ENCODE results near the gene ANKUB1.

ANKUB1 gene

DNA sequence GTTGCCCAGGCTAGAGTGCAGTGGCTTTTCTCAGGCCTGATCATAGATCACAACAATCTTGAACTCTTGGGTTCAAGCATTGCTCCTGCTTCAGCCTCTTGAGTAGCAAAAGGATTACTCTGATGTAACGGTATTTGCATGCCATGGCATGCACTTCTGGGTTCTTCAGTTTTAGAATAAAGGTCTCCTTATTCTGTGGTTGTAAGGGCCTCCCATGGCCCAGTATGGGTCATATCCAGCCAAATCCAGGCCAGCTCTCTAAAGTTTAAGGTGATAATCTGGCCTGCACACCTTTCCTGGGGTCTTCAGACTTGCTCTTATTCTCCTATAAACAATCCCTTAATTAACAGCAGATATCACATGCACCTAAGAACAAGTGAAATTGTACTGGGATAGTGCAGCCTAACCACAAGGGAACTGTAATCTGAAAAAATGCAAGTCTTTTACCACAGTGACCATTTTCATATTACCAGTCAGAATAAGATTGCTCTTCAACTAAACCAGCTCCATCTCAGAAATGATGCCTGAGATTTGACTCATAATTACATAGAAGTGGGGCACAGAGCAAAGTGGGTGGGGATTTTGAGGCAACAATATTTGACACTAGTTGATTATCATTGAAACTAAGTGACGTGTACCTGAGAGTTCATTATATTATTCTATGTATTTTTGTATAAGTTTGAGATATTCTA lies 65.5 kb downstream of the ANKUB1 start:
- no peak overlapping the region for H3K4me3 ChIP-seq (ENCODE audit: low read length)
- no peak for DNase-seq (ENCODE audit: low read depth)
- TF ChIP-seq, protein P1, sequence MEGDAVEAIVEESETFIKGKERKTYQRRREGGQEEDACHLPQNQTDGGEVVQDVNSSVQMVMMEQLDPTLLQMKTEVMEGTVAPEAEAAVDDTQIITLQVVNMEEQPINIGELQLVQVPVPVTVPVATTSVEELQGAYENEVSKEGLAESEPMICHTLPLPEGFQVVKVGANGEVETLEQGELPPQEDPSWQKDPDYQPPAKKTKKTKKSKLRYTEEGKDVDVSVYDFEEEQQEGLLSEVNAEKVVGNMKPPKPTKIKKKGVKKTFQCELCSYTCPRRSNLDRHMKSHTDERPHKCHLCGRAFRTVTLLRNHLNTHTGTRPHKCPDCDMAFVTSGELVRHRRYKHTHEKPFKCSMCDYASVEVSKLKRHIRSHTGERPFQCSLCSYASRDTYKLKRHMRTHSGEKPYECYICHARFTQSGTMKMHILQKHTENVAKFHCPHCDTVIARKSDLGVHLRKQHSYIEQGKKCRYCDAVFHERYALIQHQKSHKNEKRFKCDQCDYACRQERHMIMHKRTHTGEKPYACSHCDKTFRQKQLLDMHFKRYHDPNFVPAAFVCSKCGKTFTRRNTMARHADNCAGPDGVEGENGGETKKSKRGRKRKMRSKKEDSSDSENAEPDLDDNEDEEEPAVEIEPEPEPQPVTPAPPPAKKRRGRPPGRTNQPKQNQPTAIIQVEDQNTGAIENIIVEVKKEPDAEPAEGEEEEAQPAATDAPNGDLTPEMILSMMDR (conservative IDR thresholded peaks at IDR 0.05; ENCODE audit: low read depth, low read length), result no peak

DNA sequence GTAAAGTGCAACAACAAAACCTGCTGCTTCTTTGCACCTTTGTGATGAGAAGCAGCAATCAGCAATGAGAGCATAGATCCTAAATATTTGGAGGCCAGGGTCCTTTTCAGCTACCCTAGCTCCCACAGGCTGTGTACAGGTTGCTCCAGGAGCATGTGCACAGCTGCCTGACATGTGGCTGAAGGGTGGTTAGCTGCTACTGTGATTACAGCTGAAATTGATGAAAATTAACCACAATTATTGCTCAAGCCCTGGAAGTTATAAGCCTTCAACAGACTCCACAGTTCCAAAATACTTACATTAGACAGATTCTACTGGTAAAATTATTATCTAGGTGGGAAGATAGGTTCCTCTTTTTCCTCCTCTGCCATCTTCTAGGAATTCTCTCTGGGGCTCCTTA lies 68.6 kb downstream of the ANKUB1 start:
- no peak overlapping the region for H3K4me3 ChIP-seq (ENCODE audit: low read length)
- TF ChIP-seq, protein P1 (conservative IDR thresholded peaks at IDR 0.05; ENCODE audit: low read depth, low read length), result no peak
- DNase-seq (ENCODE audit: low read depth), result no peak

DNA sequence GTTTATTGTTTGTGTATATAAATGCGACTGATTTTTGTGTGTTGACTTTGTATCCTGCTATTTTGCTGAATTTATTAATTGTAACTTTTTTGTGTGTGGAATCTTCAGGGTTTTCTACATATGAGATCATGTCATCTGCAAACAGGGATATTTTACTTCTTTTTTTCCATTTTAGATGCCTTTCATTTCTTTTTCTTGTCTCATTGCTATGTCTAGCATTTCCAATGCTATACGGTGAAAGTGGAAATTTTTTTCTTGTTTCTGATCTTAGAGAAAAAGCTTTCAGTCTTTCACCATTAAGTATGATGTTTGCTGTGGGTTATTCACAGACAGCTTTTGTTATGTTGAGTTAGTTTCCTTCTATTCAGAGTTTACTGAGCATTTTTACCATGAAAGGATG lies 71.4 kb downstream of the ANKUB1 start:
- no peak overlapping the region for H3K4me3 ChIP-seq (ENCODE audit: low read length)
- DNase-seq (ENCODE audit: low read depth), result no peak
- TF ChIP-seq, protein P1 (conservative IDR thresholded peaks at IDR 0.05; ENCODE audit: low read depth, low read length), result no peak

DNA sequence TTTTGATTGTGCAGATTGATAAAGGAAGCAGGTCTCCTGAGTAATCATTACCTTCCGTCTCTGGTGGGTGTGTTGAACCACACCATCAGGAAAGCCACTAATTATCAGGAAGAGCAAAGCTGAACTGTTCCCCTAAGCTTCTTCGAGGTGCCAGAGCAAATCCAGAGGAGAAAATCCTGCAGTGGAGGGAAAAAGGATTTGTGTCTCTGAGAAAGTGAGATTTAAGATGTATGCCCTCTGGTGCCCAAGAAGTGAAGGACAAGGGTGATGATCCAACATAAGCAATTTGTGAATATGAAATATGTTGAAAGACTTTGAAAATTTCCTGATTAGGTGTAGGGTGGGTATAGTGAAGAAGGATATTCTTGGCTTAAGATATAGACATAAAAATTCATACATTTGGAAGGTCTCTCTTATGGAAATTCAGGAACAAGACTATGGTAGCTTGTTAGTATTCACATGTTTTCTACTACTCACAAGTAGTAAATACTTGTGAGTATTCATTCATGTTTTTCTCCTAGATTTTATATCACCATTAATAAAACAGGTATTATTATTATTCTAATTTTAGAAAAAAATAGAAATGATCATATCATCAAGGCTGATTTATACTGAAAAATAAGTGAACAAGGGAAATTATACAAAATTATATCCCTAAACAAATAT lies 74.8 kb downstream of the ANKUB1 start:
- no peak overlapping the region for H3K4me3 ChIP-seq (ENCODE audit: low read length)
- DNase-seq (ENCODE audit: low read depth), result peak; percentile 48
- TF ChIP-seq, protein P1 (conservative IDR thresholded peaks at IDR 0.05; ENCODE audit: low read depth, low read length), result peak; percentile 76

DNA sequence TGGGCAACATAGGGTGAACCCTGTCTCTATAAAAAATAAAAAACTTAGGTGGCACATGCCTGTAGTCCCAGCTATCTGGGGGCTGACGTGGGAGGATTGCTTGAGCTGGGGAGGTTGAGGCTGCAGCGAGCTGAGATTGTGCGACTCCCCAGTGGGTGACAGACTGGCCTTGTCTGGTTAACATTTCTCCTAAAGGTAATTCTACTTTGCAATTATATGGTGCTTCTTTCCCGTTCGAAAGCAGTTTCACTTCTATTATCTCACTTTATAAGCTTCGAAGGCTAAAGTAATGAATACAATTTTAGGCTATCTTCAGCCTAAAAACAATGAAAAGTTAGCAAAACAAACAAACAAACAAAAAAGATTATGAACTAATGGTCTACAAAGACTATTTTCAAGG lies 75.4 kb downstream of the ANKUB1 start:
- no peak overlapping the region for H3K4me3 ChIP-seq (ENCODE audit: low read length)
- TF ChIP-seq, protein P1 (conservative IDR thresholded peaks at IDR 0.05; ENCODE audit: low read depth, low read length), result no peak
- no peak for DNase-seq (ENCODE audit: low read depth)

DNA sequence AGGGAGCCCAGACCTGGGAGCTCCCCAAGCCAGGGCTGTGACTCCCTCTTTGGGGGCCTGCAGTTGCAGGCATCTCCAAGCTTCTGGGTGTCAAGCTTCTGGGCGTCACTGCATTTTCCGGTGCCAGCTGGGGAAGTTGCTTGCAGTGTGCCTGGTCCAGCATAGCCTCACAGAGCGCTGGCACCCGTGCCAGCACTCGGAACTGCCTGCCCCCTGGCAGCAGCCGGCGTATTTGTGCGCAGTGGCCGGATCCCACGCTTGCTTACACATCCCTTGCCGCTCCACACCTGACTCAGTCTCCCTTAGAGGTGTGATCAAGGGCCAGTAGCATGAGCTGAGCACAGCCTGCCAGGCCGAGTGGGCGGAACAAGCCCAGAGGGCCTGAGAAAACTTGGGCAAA lies 77.1 kb downstream of the ANKUB1 start:
- no peak for DNase-seq (ENCODE audit: low read depth)
- no peak overlapping the region for H3K4me3 ChIP-seq (ENCODE audit: low read length)
- TF ChIP-seq, protein P1 (conservative IDR thresholded peaks at IDR 0.05; ENCODE audit: low read depth, low read length), result no peak

Data from retinal pigment epithelial cell (primary cell).